ENCODE data around the gene CCDC142.
"Not testable (repeated sequence)": the region's sequence is repeated elsewhere in the genome, so short reads cannot be mapped to it uniquely, and the experiment has no call there.

CCDC142 gene

GRCh38 chr2:74497777-74498499 lies 15.1 kb upstream of the CCDC142 start:
- DNase-seq: no peak

- DNase-seq: no peak
Observed at GRCh38 chr2:74496997-74497776, 14.4 kb upstream of the CCDC142 start.

- no peak for DNase-seq
Observed at GRCh38 chr2:74495440-74495839, 12.6 kb upstream of the CCDC142 start.

GRCh38 chr2:74493546-74493945 lies 10.7 kb upstream of the CCDC142 start:
- DNase-seq: no peak

GRCh38 chr2:74491648-74492544 lies 9.1 kb upstream of the CCDC142 start:
- no peak for DNase-seq

GRCh38 chr2:74489906-74490305 lies 7.1 kb upstream of the CCDC142 start:
- no peak for DNase-seq

GRCh38 chr2:74488643-74489481 lies 6.1 kb upstream of the CCDC142 start:
- DNase-seq: no peak

- DNase-seq: no peak
Observed at GRCh38 chr2:74486141-74486540, 3.3 kb upstream of the CCDC142 start.

- not testable (repeated sequence) for DNase-seq
Observed at GRCh38 chr2:74483675-74484164, 922 bp upstream of the CCDC142 start.

GRCh38 chr2:74481961-74482800 lies 617 bp downstream of the CCDC142 start:
- DNase-seq: no peak

GRCh38 chr2:74481431-74481830 lies 1.4 kb downstream of the CCDC142 start:
- no peak for DNase-seq

GRCh38 chr2:74474899-74475298 lies 7.9 kb downstream of the CCDC142 start:
- DNase-seq: no peak

GRCh38 chr2:74474481-74474880 lies 8.3 kb downstream of the CCDC142 start:
- no peak for DNase-seq

GRCh38 chr2:74472945-74473258 lies 9.9 kb downstream of the CCDC142 start:
- DNase-seq: no peak

GRCh38 chr2:74472086-74472944 lies 10.5 kb downstream of the CCDC142 start, which contains the start of gene MRPL53:
Gene MRPL53 (minus strand): TSS chr2:74472680. CDS start chr2:74472660, 20 bp downstream.
- DNase-seq: peak; percentile 84

- peak; percentile 63 for DNase-seq
Observed at GRCh38 chr2:74471332-74472065, 11.3 kb downstream of the CCDC142 start.

GRCh38 chr2:74470742-74471141 lies 12.1 kb downstream of the CCDC142 start:
- not testable (repeated sequence) for DNase-seq

- DNase-seq: no peak
Observed at GRCh38 chr2:74464406-74464805, 18.4 kb downstream of the CCDC142 start.

GRCh38 chr2:74462786-74463105 lies 20.1 kb downstream of the CCDC142 start:
- no peak for DNase-seq

Measured in kidney glomerular epithelial cell (primary cell).